Stimulated activated CD8-positive, alpha-beta memory T cell treated with anti-CD3 and anti-CD28 coated beads, Interleukin-15, amount 100 ng/mL, for 4 hours (primary cell): ENCODE data around the gene LRRC25.

Source experiments
- DNase-seq, 2 donors: peaks; one replicate each; pipeline ENCODE4 v3.0.0-alpha.2; 2020; ENCODE audit warnings: low read depth in 2 of 2

LRRC25 gene

GRCh38 chr19:18435842-18436670 lies 38.6 kb upstream of the LRRC25 start:
- no peak for DNase-seq

- DNase-seq: no peak
Observed at GRCh38 chr19:18435178-18435841, 37.9 kb upstream of the LRRC25 start.

- no peak for DNase-seq
Observed at GRCh38 chr19:18434411-18435175, 37.2 kb upstream of the LRRC25 start.

GRCh38 chr19:18433735-18434398 lies 36.4 kb upstream of the LRRC25 start:
- DNase-seq: no peak

- no peak for DNase-seq
Observed at GRCh38 chr19:18433015-18433691, 35.7 kb upstream of the LRRC25 start.

- DNase-seq: no peak
Observed at GRCh38 chr19:18432275-18433014, 35.0 kb upstream of the LRRC25 start.

GRCh38 chr19:18431351-18432197 lies 34.2 kb upstream of the LRRC25 start:
- no peak for DNase-seq

GRCh38 chr19:18430417-18431144 lies 33.2 kb upstream of the LRRC25 start:
- DNase-seq: no peak

- no peak for DNase-seq
Observed at GRCh38 chr19:18429717-18430416, 32.4 kb upstream of the LRRC25 start.

GRCh38 chr19:18428787-18429674 lies 31.6 kb upstream of the LRRC25 start:
- DNase-seq: peak; percentile 59 to 67

- no peak for DNase-seq
Observed at GRCh38 chr19:18428173-18428786, 30.9 kb upstream of the LRRC25 start.

- no peak for DNase-seq
Observed at GRCh38 chr19:18427743-18428113, 30.3 kb upstream of the LRRC25 start.

GRCh38 chr19:18427080-18427742 lies 29.8 kb upstream of the LRRC25 start:
- no peak for DNase-seq

- no peak for DNase-seq
Observed at GRCh38 chr19:18426416-18426767, 29.0 kb upstream of the LRRC25 start.

GRCh38 chr19:18425515-18426415 lies 28.3 kb upstream of the LRRC25 start:
- DNase-seq: no peak
